Colonic mucosa (tissue), 4 donors: ENCODE data around the gene CNTNAP1. TPM values are rescaled to one million over a fixed set of nuclear protein-coding genes. Genes with fewer than 3 reads are reported as not detected.

Experiments
- DNase-seq: peaks from one replicate; pipeline ENCODE4 v3.0.0-alpha.2; 2020
- H3K27ac ChIP-seq: fragments of 200-600 bp; one replicate; pipeline ENCODE4 v1.8.0; 2021
- H3K27me3 ChIP-seq: fragments of 200-600 bp; one replicate; pipeline ENCODE4 v1.8.0; 2021
- H3K36me3 ChIP-seq: fragments of 200-600 bp; one replicate; pipeline ENCODE4 v1.8.0; 2021
- H3K4me1 ChIP-seq: fragments of 200-600 bp; one replicate; pipeline ENCODE4 v1.8.0; 2021; ENCODE audit warnings: mild to moderate bottlenecking
- H3K4me3 ChIP-seq: fragments of 200-600 bp; one replicate; pipeline ENCODE4 v1.8.0; 2021
- H3K9ac ChIP-seq, 2 donors: one replicate each; pipeline ENCODE4 v1.7.0; 2013; ENCODE audit warnings: control low read depth in 2 of 2, low read depth in 2 of 2, low read length in 2 of 2
- H3K9me3 ChIP-seq: fragments of 200-600 bp; one replicate; pipeline ENCODE4 v1.8.0; 2021
- intact Hi-C: fragments of 100-400 bp; cut with DNase I; formaldehyde crosslinking; loops from one replicate; pipeline ENCODE4 v1.14.1; 2022
- total RNA-seq, 2 donors: library from RNA; stranded (reverse); fragmentation: NEBNext Ultra II Directional in 1 of 2; extraction: Animal tissue kit (Norgen Biotek cat#: 25700) in 1 of 2; gene quantifications; one replicate each; pipeline ENCODE4 v1.2.1, GENCODE V29; 2021
- TF ChIP-seq, protein P1 (sequence below): fragments of 200-600 bp; IDR thresholded peaks from one replicate; pipeline ENCODE4 v1.8.0; 2022; ENCODE audit warnings: antibody characterized with exemption, mild to moderate bottlenecking
- donor health status: healthy.
- donor health status: DM: no; HTN: no; CAD: no.
- donor health status: DM: no; HTN: no; CAD: no.

Gene CNTNAP1
- total RNA-seq, 2 donors from 2014 or later = 1.5 to 5.0 TPM

DNA sequence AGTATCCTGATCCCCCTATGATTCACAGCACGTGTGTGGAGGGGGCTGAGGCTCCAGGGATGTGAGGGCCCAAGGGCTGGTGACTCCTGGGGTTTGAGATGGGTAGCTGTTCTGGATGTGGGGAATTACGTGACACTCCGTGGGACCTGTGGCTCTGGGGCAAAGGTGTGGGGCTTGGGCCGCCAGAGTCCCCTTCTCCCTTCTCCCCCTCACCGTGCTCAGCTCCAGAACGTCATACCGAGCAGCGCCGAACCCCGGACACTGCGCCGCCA lies 12.7 kb upstream of the CNTNAP1 start:
- intact Hi-C loops = no loop called here
- no peaks in the 10 kb centered on the region for H3K27me3 ChIP-seq
- DNase-seq = no peak

DNA sequence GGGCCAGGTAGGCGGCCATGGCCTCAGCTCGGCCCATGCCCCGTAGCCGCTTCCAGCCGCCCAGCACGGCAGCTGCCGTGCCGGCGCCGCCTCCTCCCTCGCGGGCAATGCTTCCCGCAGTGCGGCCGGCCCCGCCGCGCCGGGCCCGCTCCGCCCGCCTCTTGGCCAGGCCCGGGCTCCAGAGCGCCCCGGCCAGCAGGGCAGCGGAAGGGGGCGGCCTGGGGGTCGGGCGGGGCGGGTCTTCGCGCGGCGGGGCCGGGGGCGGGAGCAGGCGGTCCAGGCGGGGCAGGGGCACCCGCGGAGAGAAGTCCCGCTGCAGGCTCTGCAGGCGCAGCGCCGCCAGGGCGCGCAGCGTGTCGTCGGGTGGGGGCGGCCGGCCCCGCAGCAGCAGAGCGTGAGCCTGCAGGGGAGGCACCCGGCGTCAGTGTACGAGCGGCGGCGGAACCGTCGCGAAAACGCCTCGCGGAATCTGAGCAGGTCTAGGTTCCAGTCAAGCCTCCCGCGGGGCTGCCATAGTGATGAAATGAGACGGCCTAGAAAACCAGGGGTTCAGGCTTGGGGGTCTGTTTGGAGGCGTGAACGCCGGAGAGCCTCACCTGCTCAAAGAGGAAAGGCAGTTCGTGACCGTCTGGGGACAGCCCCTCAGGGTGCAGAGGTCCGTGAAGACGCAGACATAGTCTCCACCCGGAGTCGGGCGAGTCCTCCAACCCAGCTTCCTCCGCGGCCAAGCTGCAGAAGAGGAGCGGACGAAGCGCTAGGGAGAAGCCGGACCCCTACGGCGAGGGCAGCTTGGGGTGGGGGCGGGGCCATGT lies 12.1 kb upstream of the CNTNAP1 start:
- DNase-seq = no peak
- H3K27ac ChIP-seq = no peak overlapping the region
- intact Hi-C loops = loop anchor here (5.0 kb wide), 1 partner anchor 63 kb away; the partner anchor contains the start of genes RETREG3 and TUBG1
- H3K4me3 ChIP-seq = peak overlapping the region; percentile 23
- no peaks in the 10 kb centered on the region for H3K27me3 ChIP-seq
- no peak overlapping the region for H3K9ac ChIP-seq
- peaks cover 4% of the 10 kb centered on the region for H3K36me3 ChIP-seq
- no peaks in the 10 kb centered on the region for H3K9me3 ChIP-seq
- TF ChIP-seq, protein P1, sequence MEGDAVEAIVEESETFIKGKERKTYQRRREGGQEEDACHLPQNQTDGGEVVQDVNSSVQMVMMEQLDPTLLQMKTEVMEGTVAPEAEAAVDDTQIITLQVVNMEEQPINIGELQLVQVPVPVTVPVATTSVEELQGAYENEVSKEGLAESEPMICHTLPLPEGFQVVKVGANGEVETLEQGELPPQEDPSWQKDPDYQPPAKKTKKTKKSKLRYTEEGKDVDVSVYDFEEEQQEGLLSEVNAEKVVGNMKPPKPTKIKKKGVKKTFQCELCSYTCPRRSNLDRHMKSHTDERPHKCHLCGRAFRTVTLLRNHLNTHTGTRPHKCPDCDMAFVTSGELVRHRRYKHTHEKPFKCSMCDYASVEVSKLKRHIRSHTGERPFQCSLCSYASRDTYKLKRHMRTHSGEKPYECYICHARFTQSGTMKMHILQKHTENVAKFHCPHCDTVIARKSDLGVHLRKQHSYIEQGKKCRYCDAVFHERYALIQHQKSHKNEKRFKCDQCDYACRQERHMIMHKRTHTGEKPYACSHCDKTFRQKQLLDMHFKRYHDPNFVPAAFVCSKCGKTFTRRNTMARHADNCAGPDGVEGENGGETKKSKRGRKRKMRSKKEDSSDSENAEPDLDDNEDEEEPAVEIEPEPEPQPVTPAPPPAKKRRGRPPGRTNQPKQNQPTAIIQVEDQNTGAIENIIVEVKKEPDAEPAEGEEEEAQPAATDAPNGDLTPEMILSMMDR = no peak
- peaks cover 14% of the 10 kb centered on the region for H3K4me1 ChIP-seq

More for the DNA sequence above, 12.7 kb upstream of the CNTNAP1 start:
- no peak overlapping the region for H3K4me3 ChIP-seq
- H3K9ac ChIP-seq = no peak overlapping the region
- peaks cover 12% of the 10 kb centered on the region for H3K4me1 ChIP-seq
- TF ChIP-seq, protein P1 = no peak
- H3K27ac ChIP-seq = no peak overlapping the region
- H3K9me3 ChIP-seq = no peaks in the 10 kb centered on the region
- peaks cover 4% of the 10 kb centered on the region for H3K36me3 ChIP-seq

DNA sequence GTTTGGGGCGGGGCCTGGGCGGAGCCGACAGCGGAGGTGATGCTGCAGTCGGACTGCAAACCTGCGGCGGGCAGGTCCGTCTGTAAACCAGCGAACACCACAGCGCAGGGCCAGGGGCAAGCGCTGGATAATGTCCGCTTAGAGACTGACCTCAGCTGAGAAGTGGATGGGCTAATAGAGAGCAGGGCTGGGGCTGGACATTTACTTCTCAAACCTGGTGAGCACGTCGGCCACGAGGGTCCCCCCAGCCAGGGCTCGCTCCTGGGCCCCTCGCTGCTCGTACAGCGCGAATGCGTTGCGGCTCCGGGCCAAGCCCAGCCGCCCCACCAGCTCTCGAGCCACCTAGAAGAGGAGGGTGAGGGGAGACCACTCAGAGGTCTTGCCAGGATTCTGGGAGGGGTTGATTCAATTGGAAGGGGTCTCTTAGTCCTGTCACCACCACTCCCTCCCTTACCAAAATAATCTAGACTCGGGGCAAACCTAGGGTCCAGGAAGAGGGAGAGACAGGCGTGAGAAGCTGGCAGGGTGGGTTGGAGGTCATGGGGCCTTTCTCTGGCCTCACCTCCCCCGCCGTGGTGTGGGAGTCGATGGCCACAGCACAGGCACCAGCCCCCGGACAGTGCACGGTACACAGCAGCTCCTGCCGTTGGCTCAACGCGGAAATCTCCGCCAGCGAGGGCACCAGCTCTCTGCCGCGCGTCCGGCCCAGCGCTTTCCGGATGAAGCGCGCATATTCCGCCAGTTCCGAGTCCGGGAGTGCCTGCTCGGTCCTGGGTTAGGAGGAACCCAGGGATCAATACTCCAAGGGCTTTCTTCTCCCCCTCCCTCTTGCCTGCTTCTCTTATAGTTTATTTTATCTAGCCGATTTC lies 11.3 kb upstream of the CNTNAP1 start:
- peaks cover 19% of the 10 kb centered on the region for H3K4me1 ChIP-seq
- H3K27me3 ChIP-seq = no peaks in the 10 kb centered on the region
- peaks cover 4% of the 10 kb centered on the region for H3K36me3 ChIP-seq
- H3K9me3 ChIP-seq = no peaks in the 10 kb centered on the region
- H3K27ac ChIP-seq = no peak overlapping the region
- TF ChIP-seq, protein P1 = no peak
- peak overlapping the region; percentile 23 for H3K4me3 ChIP-seq
- DNase-seq = no peak
- intact Hi-C loops = loop anchor here (5.0 kb wide), 1 partner anchor 64 kb away; the partner anchor contains the start of genes RETREG3 and TUBG1
- H3K9ac ChIP-seq = no peak overlapping the region

GRCh38 chr17:42672038-42672437 lies 10.3 kb upstream of the CNTNAP1 start:
- intact Hi-C loops = loop anchor here (5.0 kb wide), 1 partner anchor 65 kb away; the partner anchor contains the start of genes RETREG3 and TUBG1
- Histone ChIP-seq H3K9me3 (no peaks in the 10 kb centered on the region), H3K27me3 (no peaks in the 10 kb centered on the region), H3K27ac (no peak overlapping the region), H3K4me1 (peaks cover 19% of the 10 kb centered on the region), H3K4me3 (no peak overlapping the region), H3K36me3 (peaks cover 4% of the 10 kb centered on the region), H3K9ac (no peak overlapping the region)
- TF ChIP-seq, protein P1 = no peak
- no peak for DNase-seq

DNA sequence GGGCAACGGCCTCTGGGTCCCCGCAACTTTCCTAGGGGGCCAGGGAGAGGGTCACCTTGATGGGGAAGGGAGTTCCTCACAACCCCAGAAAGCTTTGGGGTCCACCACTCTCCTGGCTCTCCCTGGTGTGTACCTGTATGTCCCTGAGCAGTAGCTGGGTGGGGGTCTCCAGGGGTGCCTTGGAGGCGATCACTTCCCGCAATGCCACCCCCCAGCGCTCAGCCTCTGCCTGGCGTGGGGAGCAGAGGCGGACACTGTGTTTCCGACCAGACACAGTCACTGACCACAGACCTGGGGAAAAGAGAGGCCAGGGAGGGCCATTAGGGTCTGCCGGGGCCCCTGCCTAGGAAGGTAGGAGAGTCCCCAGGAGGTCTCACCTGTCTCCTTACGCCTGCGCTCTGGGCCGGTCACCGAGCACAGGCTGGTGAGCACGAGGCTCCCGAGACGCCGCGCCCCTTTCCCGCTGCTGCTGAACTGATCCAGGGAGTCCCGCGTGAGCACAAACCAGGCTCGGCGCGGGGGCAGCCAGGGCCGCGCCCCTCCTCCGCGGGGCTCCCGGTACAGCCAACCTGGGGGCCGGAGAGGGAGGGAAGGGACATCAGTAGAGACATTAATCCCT lies 9.0 kb upstream of the CNTNAP1 start:
- no peaks in the 10 kb centered on the region for H3K9me3 ChIP-seq
- intact Hi-C loops = loop anchor here (5.0 kb wide), 1 partner anchor 66 kb away; the partner anchor contains the start of genes RETREG3 and TUBG1
- no peaks in the 10 kb centered on the region for H3K27me3 ChIP-seq
- peak overlapping the region; percentile 19 to 30 for H3K9ac ChIP-seq
- DNase-seq = no peak
- peaks cover 4% of the 10 kb centered on the region for H3K36me3 ChIP-seq
- H3K4me1 ChIP-seq = peaks cover 17% of the 10 kb centered on the region
- H3K27ac ChIP-seq = no peak overlapping the region
- TF ChIP-seq, protein P1 = no peak
- H3K4me3 ChIP-seq = no peak overlapping the region
